HepG2 (cell line): ENCODE results near the gene CLHC1. TPM values are rescaled to one million over a fixed set of nuclear protein-coding genes. Genes with fewer than 3 reads are reported as not detected.

ENCODE experiments used
- ARNTL ChIP-seq: sonication (generic); formaldehyde crosslinking; IDR thresholded peaks from 2 replicates; pipeline ENCODE4 v1.4.0; 2020; ENCODE audit warnings: mild to moderate bottlenecking, missing genetic modification reagents
- ASH2L ChIP-seq: fragments of 300-600, 200-600 bp; sonication (generic); IDR thresholded peaks from 2 replicates; pipeline ENCODE4 v1.7.0; 2017; ENCODE audit warnings: low read depth, mild to moderate bottlenecking, moderate library complexity, mixed read lengths, low read length; ENCODE audit not compliant: insufficient read length
- FOXK2 ChIP-seq: fragments of 450-650 bp; IDR thresholded peaks from 2 replicates; pipeline ENCODE4 v1.6.1; 2016
- GABPA ChIP-seq, 2 experiments: IDR thresholded peaks; 2 replicates each; pipeline ENCODE4 v1.6.1; 2011 to 2016; ENCODE audit warnings: low read depth in 2 of 2, low read length in 1 of 2, missing biosample characterization in 1 of 2, missing genetic modification characterization in 1 of 2
- KAT8 ChIP-seq: IDR thresholded peaks from 2 replicates; pipeline ENCODE4 v1.6.1; 2016; ENCODE audit warnings: missing genetic modification reagents, missing compliant biosample characterization
- KMT2B ChIP-seq: IDR thresholded peaks from 2 replicates; pipeline ENCODE4 v1.6.1; 2016; ENCODE audit warnings: missing genetic modification reagents, missing compliant biosample characterization
- NFKB2 ChIP-seq: sonication (generic); formaldehyde crosslinking; IDR thresholded peaks from 2 replicates; pipeline ENCODE4 v1.4.0; 2020; ENCODE audit warnings: missing genetic modification reagents, borderline replicate concordance
- NFKBIZ ChIP-seq: IDR thresholded peaks from 2 replicates; pipeline ENCODE4 v1.6.1; 2018; ENCODE audit warnings: missing genetic modification reagents, missing compliant biosample characterization
- RELA ChIP-seq: sonication (generic); formaldehyde crosslinking; IDR thresholded peaks from 2 replicates; pipeline ENCODE4 v1.4.0; 2020; ENCODE audit warnings: missing genetic modification reagents
- RFX1 ChIP-seq: fragments of 450-650 bp; IDR thresholded peaks from 2 replicates; pipeline ENCODE4 v1.6.1; 2017
- RFXAP ChIP-seq: sonication (generic); formaldehyde crosslinking; IDR thresholded peaks from 2 replicates; pipeline ENCODE4 v1.4.0; 2020; ENCODE audit warnings: missing genetic modification reagents, borderline replicate concordance
- SALL2 ChIP-seq: sonication (generic); formaldehyde crosslinking; IDR thresholded peaks from 2 replicates; pipeline ENCODE4 v1.8.1; 2023; ENCODE audit warnings: mild to moderate bottlenecking, missing genetic modification reagents, inconsistent platforms
- SMAD3 ChIP-seq: sonication (generic); formaldehyde crosslinking; IDR thresholded peaks from 2 replicates; pipeline ENCODE4 v1.4.0; 2020; ENCODE audit warnings: missing genetic modification reagents
- ZNF564 ChIP-seq: sonication (generic); formaldehyde crosslinking; IDR thresholded peaks from 2 replicates; pipeline ENCODE4 v1.8.1; 2023; ENCODE audit warnings: mild to moderate bottlenecking, missing genetic modification reagents
- ZNF883 ChIP-seq: sonication (generic); formaldehyde crosslinking; IDR thresholded peaks from 2 replicates; pipeline ENCODE4 v1.5.1; 2020; ENCODE audit warnings: mild to moderate bottlenecking, missing genetic modification reagents; ENCODE audit errors: not compliant biosample characterization
- polyA plus RNA-seq, 8 experiments: library from polyadenylated mRNA; depleted of rRNA in 3 of 8; stranded (reverse) in 7 of 8; unstranded in 1 of 8; fragments of >200 nt; fragmentation: Illumina TruSeq in 4 of 8; extraction: Trizol in 4 of 8; gene quantifications; 2 replicates each; pipeline versions ENCODE4 v1.2.1 to v1.2.3, GENCODE V29; 2011 to 2016; ENCODE audit warnings: low read depth in 4 of 8, missing spikeins in 1 of 8, mixed read lengths in 1 of 8; ENCODE audit not compliant: insufficient read depth in 1 of 8
- total RNA-seq, 5 experiments: library from RNA; depleted of rRNA; stranded (reverse); fragments of >200 nt; fragmentation: Illumina TruSeq; extraction: Trizol; gene quantifications; 2 replicates each; pipeline ENCODE4 v1.2.3, GENCODE V29; 2016; ENCODE audit warnings: low read depth in 1 of 5
- TF ChIP-seq, protein P1 (sequence below), 2 experiments: sonication (generic) in 1 of 2; formaldehyde crosslinking in 1 of 2; IDR thresholded peaks; 2 replicates each; pipeline versions ENCODE4 v1.5.1 to v1.6.1; 2011 to 2020; ENCODE audit warnings: borderline replicate concordance in 1 of 2, low read depth in 1 of 2, low read length in 1 of 2, mild to moderate bottlenecking in 1 of 2, missing genetic modification reagents in 1 of 2, moderate library complexity in 1 of 2
- TF ChIP-seq, protein P2 (sequence below): IDR thresholded peaks from 2 replicates; pipeline ENCODE4 v1.6.1; 2016; ENCODE audit warnings: low read depth, borderline replicate concordance
- TF ChIP-seq, protein P3 (sequence below): IDR thresholded peaks from 2 replicates; pipeline ENCODE4 v1.6.1; 2016; ENCODE audit warnings: mild to moderate bottlenecking, missing biosample characterization, missing genetic modification reagents
- TF ChIP-seq, protein P4 (sequence below): IDR thresholded peaks from 2 replicates; pipeline ENCODE4 v1.6.1; 2016; ENCODE audit warnings: low read depth, missing genetic modification reagents, missing compliant biosample characterization

CLHC1 gene
- total and polyA plus RNA-seq, 2 of the 13 experiments (the other 11 are each of a cell fraction or from before 2014, with no cell fraction given), result 9.8 to 12.6 TPM

DNA sequence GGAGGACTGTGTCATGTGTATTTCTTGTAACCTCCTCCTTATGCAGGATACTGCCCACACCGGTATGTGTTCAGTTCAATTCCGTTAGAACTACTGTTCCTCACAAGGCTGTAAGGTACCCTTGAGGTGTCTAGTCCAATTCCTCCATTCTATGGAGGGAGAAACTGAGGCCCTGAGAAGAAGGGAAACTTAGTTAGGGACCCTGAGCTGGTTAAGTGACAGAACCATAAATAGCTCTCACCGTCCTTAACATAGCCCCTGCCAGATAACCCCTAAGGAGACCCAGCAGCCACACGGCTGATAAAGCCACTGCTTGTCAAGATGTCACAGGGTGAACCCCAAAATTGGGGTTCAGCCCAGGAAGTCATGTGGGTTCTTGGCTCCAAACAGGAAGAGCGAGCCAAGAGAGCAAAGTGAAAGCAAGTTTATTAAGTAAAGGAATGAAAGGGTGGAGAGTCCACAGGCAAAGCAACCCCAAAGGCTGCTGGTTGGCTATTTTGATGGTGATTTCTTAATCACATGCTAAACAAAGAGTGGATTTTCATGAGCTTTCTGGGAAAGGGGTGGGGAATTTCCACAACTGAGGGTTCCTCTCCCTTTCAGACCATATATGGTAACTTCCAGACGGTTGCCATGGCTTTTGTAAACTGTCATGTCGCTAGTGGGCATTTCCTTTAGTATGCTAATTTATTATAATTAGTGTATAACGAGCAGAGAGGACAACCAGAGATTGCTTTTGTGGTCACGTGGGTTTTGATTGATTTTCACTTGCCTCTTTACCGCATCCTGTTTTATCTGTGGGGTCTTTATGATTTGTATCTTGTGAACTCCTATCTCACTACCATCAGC, 98.4 kb downstream of the CLHC1 start (continued):
- TF ChIP-seq, protein P1, sequence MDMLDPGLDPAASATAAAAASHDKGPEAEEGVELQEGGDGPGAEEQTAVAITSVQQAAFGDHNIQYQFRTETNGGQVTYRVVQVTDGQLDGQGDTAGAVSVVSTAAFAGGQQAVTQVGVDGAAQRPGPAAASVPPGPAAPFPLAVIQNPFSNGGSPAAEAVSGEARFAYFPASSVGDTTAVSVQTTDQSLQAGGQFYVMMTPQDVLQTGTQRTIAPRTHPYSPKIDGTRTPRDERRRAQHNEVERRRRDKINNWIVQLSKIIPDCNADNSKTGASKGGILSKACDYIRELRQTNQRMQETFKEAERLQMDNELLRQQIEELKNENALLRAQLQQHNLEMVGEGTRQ (IDR thresholded peaks at IDR 0.05; ENCODE audit: low read depth, low read length), result peak; percentile 63
- TF ChIP-seq, protein P1 (CRISPR knock-in tag; IDR thresholded peaks at IDR 0.05; ENCODE audit: borderline replicate concordance), result peak; percentile 68; the same call in 1 of the 2 replicates
- peak; percentile 67; the same call in 1 of the 2 replicates for TF ChIP-seq RELA (CRISPR knock-in tag)
- no peak for TF ChIP-seq NFKB2
- no peak; the same call in 1 of the 2 replicates for TF ChIP-seq ARNTL (CRISPR knock-in tag)
- TF ChIP-seq, protein P2, sequence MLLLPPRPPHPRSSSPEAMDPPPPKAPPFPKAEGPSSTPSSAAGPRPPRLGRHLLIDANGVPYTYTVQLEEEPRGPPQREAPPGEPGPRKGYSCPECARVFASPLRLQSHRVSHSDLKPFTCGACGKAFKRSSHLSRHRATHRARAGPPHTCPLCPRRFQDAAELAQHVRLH (CRISPR knock-in tag), result no peak
- TF ChIP-seq, protein P3, sequence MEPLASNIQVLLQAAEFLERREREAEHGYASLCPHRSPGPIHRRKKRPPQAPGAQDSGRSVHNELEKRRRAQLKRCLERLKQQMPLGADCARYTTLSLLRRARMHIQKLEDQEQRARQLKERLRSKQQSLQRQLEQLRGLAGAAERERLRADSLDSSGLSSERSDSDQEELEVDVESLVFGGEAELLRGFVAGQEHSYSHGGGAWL, result no peak
- no peak for TF ChIP-seq GABPA (IDR thresholded peaks at IDR 0.05; ENCODE audit: low read depth, low read length)
- no peak for TF ChIP-seq GABPA (CRISPR knock-in tag; IDR thresholded peaks at IDR 0.05; ENCODE audit: low read depth)
- TF ChIP-seq ZNF883 (CRISPR knock-in tag), result no peak
- peak; percentile 75 for TF ChIP-seq RFX1
- no peak for TF ChIP-seq KMT2B (CRISPR knock-in tag)
- 0 out of 2 replicates have a peak, but pooled peaks have one; percentile 20 for TF ChIP-seq KAT8
- 0 out of 2 replicates have a peak, but pooled peaks have one; percentile 40 for TF ChIP-seq NFKBIZ (CRISPR knock-in tag)
- TF ChIP-seq, protein P4, sequence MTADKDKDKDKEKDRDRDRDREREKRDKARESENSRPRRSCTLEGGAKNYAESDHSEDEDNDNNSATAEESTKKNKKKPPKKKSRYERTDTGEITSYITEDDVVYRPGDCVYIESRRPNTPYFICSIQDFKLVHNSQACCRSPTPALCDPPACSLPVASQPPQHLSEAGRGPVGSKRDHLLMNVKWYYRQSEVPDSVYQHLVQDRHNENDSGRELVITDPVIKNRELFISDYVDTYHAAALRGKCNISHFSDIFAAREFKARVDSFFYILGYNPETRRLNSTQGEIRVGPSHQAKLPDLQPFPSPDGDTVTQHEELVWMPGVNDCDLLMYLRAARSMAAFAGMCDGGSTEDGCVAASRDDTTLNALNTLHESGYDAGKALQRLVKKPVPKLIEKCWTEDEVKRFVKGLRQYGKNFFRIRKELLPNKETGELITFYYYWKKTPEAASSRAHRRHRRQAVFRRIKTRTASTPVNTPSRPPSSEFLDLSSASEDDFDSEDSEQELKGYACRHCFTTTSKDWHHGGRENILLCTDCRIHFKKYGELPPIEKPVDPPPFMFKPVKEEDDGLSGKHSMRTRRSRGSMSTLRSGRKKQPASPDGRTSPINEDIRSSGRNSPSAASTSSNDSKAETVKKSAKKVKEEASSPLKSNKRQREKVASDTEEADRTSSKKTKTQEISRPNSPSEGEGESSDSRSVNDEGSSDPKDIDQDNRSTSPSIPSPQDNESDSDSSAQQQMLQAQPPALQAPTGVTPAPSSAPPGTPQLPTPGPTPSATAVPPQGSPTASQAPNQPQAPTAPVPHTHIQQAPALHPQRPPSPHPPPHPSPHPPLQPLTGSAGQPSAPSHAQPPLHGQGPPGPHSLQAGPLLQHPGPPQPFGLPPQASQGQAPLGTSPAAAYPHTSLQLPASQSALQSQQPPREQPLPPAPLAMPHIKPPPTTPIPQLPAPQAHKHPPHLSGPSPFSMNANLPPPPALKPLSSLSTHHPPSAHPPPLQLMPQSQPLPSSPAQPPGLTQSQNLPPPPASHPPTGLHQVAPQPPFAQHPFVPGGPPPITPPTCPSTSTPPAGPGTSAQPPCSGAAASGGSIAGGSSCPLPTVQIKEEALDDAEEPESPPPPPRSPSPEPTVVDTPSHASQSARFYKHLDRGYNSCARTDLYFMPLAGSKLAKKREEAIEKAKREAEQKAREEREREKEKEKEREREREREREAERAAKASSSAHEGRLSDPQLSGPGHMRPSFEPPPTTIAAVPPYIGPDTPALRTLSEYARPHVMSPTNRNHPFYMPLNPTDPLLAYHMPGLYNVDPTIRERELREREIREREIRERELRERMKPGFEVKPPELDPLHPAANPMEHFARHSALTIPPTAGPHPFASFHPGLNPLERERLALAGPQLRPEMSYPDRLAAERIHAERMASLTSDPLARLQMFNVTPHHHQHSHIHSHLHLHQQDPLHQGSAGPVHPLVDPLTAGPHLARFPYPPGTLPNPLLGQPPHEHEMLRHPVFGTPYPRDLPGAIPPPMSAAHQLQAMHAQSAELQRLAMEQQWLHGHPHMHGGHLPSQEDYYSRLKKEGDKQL, result no peak
- TF ChIP-seq SALL2 (CRISPR knock-in tag), result no peak
- no peak for TF ChIP-seq RFXAP (CRISPR knock-in tag)
- no peak for TF ChIP-seq ZNF564 (CRISPR knock-in tag)
- TF ChIP-seq FOXK2, result no peak
- peak; percentile 20 for TF ChIP-seq ASH2L
- TF ChIP-seq SMAD3 (CRISPR knock-in tag), result no peak
